ENCODE measurements around the gene NUP214.

The NUP214 gene

DNA sequence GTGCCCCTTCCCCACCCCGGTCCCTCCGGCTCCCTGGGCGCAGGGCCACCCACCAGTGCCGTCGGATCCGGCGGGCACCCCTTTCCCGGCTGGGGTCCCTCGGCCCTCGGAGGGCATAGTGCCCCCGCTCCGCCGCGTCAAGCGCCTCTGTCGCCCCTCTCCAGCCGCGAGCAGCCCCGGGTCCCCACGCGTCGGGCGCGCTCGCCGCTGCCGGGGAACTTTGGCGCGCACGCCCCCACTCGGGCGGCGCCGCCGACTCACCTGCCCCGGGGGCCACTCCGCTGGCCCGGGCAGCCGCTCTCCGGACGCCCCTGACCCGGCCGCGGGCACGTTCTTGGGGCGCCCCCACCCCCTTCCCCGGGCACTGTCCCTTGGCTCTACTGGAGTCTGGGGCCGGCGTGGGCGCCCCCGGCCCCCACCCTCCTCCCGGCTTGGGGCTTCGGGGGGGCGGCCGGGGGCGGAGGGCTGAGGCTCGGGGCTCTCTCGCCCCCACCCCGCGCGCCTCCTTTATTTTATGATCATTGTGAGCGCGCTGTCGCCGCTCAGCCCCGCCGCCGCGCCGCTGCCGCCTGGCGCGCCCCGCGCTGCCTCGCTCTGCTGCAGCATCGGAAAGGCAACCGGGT, 152.0 kb downstream of the NUP214 start:
- no peak for DNase-seq (ENCODE audit: low read depth in 2 of 2)

DNA sequence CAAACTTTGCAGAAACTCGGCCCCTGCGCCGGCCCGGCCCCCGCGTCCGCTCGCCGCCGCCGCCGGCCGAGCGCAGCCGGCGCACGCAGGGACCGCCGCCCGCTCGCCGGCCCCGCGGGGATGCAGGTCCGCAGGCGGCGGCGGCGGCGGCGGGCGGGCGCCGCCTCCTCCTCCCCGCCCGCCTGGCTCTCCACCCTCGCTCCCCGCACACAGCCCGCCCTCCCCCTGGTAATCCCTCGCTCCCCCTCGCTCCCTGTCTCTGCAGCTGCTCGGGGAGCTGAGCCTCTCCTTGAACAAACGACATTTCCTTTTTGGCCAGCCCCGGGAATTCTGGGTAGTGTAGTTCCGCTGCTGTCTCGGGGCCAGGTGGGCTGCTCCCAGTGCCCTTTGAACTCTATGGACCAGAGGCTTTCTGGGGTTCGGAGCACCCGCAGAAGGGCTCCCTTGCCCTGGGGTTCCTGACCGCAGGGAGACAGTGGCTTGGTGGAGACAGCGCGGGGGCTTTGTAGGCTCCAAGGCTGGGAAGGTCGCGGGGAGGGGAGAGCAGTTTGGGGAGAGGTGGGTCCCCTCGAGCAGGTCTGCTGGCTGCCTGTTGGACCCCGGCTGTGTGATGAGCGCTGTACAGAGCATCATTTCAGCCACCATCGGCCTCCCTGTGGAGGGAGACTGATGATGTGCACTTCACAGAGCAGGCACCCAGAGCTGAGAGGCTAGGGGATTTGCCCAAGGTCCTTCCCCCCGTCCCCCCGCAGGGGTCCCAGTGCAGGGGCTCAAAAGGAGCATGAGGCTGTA, 152.7 kb downstream of the NUP214 start:
- peak; percentile 59 to 62 for DNase-seq (ENCODE audit: low read depth in 2 of 2)

- no peak for DNase-seq (ENCODE audit: low read depth in 2 of 2)
These were observed 153.3 kb downstream of the NUP214 start for GRCh38 chr9:131278702-131279111.

DNA sequence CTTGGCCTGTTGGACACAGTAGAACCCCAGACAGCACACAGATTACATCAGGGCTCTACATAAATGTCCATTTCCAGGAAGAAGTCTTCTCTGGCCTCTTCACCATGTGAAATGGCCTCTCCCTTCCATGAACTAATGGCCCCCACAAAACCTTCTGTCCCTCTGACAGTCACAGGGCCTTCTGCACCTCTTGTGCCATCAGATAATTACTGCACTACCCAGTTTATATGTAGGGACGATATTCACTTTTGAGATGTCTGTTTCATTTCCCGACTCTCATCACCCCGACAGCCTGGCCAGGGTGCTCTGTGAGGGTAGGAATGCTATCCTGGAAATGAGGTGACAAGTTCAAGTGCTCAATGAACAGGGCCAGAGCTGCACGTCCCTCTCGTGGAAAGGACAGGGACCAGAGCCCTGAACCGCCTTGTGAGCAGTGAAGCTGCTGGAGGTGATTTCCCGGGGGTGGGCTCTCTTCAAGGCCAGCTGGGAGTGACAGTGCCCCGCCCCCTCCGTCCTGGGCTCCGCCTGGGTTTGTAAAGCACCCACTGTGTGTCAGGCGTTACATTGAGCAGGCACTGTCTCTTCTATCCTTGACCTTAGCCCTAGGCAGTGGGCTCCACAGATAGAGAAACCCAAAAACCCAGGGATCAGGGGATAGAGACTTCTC, 153.9 kb downstream of the NUP214 start:
- DNase-seq (ENCODE audit: low read depth in 2 of 2): no peak

GRCh38 chr9:131279863-131280570, 154.6 kb downstream of the NUP214 start:
- no peak for DNase-seq (ENCODE audit: low read depth in 2 of 2)

GRCh38 chr9:131280660-131281059, 155.3 kb downstream of the NUP214 start:
- DNase-seq (ENCODE audit: low read depth in 2 of 2): no peak

DNA sequence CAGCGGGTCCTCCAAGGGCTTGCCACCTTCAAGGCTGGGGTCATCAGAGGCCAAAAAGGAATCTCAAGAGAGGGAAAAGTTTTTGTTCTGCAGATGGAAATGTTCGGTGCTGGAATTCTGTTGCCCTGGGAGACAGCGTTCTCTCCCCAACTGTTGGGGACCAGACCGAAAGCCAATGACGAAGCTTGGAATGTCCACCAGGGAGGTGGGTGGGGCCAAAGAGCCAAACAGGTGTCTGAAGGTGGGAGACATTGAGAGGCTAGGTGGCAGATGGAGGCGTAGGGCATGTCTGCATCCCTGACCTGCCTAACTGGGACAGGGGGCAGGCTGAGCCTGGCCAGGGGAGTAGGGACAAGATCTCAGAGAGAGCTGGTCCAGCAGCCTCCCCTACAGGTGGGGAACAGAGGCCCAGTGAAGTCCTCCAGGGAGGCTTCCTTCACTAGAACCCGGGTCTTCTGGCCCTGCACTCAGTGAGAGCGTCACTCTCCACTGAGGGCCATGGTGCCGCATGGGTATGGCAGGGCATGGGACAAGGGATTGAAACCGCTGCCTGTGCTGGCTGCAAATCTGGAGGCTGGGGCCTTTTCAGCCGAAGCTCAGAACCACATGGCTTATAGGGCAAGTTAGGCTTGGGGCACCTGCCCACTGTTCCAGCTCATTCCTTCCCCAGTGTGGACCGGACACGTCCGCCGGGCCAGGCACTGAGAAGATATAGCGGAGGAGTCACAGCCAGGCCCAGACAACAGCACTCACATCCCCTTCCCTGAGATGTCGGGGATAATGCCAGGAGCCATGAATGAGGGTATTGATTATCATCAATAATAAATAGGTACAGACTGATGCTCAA, 156.0 kb downstream of the NUP214 start:
- DNase-seq (ENCODE audit: low read depth in 2 of 2): no peak

GRCh38 chr9:131282175-131282574, 156.8 kb downstream of the NUP214 start:
- no peak for DNase-seq (ENCODE audit: low read depth in 2 of 2)

GRCh38 chr9:131282688-131283422, 157.5 kb downstream of the NUP214 start:
- DNase-seq (ENCODE audit: low read depth in 2 of 2): no peak

Measured in stimulated activated CD8-positive, alpha-beta memory T cell treated with anti-CD3 and anti-CD28 coated beads, Interleukin-15, amount 100 ng/mL, for 48 hours (primary cell).